HTERT RPE-1 (cell line): Measurements from ENCODE around the gene RBPMS2.

Source experiments
- in situ Hi-C: fragments of 300-500 bp; cut with MboI; formaldehyde crosslinking; loops from 4 replicates; pipeline ENCODE4 v1.14.3; 2020; ENCODE audit warnings: low sequenced_read_pairs

The RBPMS2 gene

DNA sequence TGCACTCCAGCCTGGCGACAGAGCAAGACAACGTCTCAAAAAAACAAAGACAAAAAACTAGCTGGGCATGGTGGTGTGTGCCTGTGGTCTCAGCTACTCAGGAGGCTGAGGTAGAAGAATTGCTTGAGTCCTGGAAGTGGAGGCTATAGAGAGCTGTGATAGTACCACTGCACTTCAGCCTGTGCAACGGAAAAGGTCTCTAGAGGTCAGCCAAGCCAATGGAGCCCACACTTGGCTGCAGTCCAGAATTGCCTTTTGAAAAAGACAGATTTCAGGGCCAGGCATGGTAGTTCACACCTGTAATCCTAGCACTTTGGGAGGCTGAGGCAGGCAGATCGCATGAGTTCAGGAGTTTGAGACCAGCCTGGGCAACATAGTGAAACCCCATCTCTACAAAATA is 8.4 kb upstream of the RBPMS2 start:
- in situ Hi-C loops, result no loop called here

DNA sequence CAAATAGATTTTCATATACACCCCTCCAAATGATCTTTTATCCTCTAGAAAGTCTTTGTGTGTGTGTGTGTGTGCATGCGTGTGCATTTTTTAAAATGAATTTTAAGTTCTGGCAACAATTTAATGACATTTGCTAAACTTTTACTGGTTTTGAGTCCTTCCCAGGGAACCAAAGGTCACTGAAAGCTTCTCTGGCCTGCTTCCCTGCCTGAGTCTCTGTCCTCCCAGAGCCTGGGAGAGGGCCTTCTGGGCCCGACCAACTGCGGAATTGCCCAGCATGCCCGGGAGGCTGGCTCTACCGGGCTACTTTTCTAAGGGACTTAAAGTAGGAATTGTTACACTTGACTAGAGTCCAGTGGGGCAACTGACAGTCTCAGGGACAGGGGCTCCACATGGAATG is 7.4 kb upstream of the RBPMS2 start:
- in situ Hi-C loops, result no loop called here

DNA sequence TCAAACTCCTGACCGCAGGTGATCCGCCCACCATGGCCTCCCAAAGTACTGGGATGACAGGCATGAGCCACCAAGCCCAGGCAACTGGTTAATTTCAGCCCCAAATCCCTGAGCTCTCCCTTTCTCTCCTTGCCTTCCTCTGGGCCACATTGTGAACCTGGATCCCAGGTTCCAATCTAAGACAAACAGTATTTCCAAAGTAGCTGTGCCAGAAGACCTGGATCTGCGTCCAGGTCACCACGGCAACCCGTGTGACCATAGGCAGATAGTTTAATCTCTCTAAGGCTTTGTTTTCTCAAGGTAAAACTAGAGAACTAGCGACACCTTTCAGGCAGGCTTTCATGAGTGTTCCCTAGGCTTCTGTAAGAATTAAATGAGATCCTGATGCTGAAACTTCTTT is 5.9 kb upstream of the RBPMS2 start:
- in situ Hi-C loops, result no loop called here

DNA sequence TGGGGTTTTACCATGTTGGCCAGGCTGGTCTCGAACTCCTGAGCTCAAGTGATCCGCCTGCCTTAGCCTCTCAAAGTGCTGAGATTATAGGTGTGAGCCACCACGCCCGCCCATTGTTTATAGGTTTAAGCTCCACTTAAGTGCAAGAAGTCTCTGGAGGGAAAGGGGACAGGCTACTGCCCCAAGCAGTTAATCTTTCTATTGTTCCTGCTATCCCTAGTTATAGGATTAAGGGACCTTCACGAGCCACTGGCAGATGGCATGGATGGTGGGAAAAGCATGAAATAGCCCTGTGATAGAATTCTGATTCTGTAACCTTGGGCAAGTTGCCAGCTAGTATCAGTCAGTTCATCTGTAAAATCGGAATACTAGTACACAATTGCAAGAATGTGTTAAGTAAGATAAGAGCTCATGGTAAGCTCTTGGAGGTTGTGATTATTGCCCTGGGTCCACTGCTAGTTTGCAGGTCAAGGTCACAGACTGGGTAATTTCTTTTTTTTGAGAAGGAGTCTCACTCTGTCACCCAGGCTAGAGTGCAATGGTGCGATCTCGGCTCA is 5.3 kb upstream of the RBPMS2 start:
- in situ Hi-C loops, result no loop called here

DNA sequence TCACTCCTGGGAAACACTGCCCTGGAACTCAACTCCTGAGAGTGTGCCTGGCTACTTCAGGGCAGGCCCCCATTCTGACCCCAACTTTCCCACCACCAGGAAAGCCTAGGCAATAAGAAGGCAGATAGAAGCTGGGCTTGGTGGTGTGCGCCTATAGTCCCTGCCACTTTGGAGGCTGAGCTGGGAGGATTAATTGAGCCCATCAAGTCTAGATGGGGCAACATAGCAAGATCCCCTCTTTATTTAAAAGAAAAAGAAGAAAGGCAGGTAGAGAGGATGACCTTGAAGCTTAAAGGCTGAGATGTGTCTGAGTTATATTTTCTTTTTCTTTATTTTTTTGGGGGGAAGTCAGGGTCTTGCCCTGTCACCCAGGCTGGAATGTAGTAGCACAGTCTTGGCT is 4.2 kb upstream of the RBPMS2 start:
- in situ Hi-C loops, result no loop called here

DNA sequence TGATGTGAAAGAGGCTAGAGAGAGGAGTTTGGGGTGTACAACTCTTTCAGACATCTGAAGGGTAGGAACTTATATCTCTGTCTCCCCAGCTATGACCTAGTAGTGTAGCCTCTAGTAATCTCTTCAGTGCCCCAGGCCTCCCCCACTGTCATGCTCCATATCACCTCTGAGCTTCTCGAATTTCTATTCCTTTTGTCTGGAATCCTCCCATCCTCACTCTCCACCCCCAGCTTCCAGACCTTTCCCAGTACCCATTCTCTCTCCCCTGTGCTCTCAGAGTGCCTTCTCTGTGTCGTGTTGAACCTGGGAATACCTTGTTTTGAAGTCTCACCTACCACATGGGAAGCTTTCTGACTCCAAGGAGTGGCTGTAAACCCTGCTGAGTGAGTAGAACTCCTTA is 3.6 kb upstream of the RBPMS2 start:
- in situ Hi-C loops, result no loop called here

DNA sequence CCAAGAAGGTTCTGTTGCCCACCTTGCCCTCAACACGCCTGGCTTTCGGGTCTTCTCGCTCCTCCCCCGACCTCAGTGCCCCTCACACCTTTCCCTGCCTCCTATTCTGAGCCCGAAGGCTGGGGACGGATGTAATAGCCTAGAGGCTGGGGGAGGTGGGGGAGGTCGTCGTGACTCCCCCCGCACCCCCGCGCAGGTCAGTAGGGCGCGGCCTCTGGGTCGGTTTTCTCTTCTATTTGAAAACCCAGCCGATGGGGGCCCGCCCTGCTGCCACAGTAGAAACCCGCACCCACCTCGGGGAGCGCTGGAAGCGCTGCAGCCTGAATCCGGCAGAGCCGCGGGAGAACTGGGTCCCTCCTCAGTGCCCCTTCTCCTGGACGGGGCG is 1.0 kb upstream of the RBPMS2 start:
- in situ Hi-C loops, result no loop called here

DNA sequence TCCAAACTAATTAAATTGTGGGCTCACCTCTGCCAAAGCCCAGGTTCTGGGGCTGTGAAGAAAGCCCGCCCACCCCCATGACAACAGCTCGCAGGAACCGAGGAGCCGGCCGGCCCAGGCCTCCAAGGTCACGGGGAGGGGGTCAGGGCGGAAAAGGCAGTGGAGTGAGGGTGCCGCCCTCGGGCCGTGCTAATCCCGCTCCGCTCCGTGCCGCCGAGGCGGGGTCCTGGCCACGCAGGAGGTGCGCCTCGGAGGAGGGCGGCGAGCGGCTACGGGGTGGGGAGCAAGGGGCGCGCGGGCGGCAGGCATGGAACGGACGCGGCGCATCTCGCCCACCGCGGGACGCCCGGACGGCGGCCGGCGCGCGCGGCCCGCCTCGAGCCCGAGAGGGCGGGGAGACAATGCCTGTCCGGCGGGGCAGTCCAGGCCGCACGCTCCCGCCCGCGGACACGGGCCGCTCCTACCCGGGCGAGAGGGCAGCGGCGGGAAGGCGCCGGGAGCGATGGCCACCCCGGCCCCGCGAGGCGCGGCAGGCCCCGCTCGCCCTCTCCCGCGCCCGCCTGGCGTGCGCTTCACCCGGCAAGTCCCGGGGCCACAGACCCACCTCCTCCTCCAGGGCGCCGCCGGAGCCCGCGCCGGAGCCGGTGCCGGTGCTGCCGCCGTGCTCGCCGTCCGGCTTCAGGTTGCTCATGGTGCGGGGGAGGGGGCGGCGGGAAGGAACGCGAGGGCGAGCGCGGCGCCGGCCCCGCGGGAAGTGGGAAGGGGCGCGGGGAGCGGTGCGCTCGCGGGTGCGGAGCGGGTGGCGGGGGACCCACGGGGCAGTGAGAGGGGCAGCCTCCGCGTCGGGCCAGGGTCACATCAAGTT is 528 bp downstream of the RBPMS2 start:
- in situ Hi-C loops, result no loop called here

DNA sequence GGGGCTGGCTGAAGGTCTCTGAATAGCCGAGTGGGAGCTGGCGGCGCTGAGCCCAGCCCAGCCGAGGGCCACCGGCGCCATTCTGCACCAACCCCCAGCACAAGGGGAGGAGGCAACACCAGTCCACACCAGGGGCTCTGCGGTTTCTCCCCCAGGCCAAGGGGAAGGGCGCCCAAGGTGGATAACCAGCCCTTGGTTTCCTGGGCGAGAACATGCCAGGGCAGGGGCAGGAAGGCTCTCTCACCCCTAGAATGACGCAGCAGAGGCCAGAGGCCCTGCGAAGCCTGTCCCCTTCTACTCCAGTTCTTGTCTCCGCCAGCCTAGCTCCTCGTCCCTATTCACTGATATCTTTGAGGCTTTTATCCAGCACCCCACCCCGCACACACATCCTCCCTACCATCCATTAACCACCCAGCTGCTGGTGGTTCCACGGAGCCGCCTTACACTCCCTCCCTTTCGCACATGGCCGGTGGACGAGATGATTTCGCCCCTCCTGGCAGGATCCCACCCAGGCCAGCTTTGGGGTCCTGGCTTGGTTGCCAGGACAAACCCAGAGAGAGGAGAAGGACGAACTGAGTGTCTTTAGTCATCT is 1.3 kb downstream of the RBPMS2 start:
- in situ Hi-C loops, result no loop called here

DNA sequence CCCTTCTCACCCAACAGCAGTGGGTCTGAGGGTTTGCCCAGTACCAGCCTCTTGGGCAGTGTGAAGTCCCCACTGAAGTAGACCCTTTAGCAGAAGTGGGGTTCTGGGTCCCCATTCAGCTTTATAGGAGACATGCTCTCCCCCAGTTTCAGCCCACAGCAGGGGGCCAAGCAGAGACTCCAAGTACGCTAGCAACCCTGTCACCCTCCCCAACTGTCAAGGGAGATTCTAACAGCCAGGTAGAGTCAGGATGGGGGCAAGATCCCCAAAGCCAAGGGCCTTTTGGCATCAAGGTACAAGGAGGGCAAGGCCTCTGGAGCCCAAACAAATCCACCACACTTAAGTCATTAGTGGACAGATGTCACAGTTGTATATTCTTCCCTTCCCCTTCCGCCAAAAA is 1.8 kb downstream of the RBPMS2 start:
- in situ Hi-C loops, result no loop called here

DNA sequence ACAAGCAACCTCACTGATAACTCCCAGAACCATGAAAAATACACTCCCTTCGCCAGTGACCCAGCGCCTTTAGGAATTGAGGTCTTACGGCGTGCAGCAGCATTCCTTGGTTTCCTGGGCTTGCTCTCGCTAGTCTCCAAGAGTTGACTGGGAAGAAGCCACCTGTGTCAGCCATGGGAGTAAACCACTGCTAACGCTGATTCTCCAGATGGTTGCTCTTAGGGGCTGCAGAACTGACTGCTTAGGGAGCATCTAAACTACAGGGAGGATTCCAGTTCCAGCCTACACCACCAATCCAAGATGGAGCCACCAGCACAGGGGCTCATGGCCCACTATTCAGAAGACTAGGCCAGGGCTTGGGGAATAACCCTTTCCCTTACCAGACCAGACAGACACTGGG is 2.4 kb downstream of the RBPMS2 start:
- in situ Hi-C loops, result no loop called here

DNA sequence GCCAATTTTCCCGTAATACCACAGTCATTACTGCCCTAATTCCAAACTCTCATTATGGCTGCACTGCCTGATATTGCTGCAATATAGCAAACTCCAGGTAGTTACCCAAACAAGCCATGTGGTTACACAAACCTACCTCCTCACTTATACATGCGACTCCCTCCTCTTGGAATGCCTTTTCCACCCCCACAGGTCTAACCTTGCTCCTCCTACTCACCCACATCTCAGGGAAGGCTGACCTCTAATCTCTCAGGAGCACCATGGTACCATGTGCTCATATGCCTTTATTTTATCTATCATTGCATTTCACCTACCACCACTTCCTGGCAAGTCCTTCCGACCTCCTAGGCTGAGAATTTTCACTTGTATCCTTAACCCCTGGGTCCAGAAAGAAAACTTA is 2.9 kb downstream of the RBPMS2 start:
- in situ Hi-C loops, result no loop called here

DNA sequence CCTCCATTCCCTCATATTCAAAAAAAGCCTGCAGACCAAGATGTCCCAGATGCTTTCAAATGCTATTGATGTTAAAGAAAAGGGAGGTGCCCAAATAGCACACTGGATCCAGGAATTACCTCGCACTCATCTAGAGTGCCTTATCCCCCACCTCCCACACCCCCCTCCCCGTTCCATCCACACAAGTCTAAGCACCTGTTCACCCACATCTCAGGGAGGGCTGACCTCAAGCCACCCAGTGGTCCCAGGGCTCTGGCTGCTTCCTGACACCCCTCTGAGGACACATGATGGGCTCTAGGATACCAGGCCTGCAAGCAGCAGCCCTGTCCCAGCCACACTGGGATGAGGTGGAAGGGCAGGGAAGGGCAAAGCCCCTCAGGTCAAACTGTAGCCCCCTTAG is 4.8 kb downstream of the RBPMS2 start:
- in situ Hi-C loops, result no loop called here

DNA sequence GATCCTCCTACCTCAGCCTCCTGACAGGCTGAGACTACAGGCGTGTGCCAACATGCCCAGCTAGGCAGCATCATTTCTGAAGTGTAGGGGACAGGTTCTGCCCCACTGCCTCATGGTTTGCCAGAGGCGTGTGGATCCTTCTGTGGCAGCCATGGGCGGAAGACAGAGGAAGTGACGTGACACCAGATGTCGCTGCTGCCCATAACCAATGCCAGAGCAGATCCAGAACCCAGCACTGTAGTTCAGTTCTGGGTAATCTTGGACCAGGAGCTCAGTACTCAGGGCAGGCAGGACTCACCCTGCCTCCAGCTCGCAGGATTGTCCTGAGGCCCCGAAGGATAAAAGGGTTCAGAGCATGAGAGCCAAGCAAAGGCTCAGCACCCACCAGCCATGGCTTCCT is 8.2 kb downstream of the RBPMS2 start:
- in situ Hi-C loops, result no loop called here

DNA sequence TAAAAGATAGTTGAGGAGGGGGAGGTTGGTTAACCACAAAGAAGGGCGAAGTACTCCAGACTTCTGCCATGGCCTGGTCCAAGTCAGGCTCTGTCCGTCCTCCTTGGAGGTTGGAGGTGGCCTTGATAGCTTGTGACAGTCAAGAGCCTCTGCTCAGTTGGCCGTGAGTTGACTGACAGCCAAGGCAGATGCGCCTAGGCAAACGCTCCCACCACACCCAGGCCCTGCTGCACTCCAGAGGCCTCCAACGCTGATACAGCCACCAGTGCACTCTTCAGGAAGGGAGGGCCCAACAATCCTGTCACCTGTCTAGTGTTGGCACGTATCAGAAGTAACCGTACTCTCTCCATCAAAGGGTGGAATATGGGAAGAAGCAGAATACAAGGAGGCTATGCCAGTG is 9.3 kb downstream of the RBPMS2 start:
- in situ Hi-C loops, result no loop called here

DNA sequence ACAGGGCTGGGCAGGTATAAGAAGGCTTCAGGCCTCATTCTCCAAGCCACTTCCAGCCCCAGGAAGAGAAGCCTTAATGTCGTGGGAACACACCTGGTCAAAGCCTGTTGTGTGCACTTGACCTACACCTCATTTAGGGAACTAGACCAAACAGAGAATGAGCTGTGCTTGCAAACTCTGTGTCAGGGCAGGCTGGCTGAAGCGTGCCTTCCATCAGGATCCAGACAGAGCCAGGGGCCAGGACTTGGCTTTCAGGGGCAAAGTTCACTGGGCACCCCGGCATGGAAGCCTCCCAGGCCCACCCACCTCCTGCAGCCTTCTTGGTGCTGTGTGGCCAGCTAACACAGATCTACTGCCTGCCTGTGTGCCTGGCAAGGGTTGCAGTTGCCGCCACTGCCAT is 11.5 kb downstream of the RBPMS2 start:
- in situ Hi-C loops, result no loop called here

DNA sequence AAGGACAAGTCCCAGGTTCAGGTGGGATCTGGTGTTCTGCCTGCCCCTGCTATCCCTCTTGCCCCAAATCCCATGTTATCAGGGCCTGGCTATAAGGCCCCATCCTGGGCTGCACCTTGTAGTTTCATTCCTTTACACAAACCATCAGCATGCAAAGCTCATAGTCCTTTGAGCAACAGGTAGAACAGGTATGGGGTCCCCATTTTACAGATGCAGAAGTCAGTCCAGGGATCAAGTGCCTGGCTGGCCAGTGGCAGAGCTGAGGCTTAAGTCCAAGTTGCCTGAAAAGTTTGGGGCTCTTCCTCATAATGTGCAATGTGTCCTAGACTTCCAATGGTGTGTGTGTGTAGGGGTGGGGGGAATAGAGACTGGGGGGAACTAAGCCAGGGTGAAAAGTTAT is 11.9 kb downstream of the RBPMS2 start:
- in situ Hi-C loops, result no loop called here

DNA sequence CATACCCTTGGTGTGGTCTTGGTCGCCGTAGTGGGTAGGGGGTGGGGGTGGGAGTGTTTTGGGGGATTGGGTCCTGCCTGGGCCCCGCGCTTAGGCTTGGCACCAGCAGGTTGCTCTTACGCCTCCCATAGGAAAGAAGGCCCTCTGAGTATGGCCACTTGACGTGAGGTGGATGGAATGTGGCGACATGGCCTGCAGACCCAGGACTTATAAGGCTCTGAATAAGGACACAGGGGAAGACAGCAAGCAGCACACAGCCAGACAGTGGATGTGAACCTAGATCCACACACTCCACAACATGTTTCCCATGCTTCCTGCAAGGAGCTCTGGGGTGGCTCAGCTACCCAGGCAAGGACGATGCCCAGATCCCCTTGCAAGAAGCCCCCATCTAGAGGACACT is 12.4 kb downstream of the RBPMS2 start:
- in situ Hi-C loops, result no loop called here

DNA sequence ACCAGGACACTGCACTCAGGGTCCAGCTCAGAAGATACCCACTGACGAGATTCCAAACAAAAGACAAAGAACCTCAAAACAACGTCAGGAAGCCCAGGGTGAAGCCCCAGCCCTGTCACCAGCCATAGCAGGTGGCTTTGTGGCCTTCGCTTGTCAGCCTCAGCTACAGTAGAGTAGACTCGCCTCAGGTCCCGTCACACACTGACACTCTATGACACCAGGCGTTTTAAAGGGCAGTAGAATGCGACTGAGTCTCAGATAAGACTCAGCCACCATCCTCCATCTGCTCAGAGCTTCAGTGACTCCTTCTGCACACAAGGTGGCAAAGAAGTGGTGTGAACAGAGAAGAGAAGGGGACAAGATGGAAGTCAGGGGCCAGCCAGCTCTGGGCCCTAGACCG is 12.8 kb downstream of the RBPMS2 start:
- in situ Hi-C loops, result no loop called here

DNA sequence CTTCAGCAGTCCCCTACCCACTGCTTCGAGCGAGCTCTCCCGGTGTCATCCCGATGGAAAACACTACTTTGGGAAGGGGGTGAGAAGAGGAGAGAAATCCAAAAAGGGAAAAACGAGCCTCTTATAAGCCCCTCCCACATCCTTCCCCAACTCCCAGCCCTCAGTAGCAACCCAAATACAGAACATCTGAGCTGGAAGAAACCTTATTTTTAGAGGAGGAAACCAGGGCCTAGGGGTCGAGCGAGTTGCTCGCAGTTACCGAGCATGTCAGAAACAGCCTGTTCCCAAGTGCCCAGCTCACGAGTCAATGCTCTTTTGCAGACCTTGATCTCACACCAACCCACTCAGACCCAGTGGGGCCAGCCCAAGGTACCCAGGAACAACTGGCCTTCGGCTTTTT is 14.2 kb downstream of the RBPMS2 start:
- in situ Hi-C loops, result no loop called here

DNA sequence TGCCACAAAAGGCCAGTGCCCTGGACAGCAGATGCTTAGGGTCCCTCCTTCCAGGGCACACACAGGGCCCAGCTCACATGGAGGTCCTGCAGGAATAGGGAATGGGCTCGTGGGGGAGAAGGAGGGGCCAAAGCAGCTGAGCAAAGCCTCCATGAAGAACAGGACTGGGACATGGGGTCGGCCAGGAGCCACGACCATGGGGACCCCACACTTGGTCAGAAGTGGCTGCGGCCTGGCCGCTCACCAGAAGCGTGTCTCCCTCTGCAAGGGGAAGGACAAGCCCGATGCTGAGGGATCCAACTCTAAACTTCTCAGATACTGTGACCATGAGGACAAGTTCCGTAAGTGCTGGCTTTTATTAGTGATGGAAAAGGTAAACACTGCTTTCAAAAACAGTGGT is 15.3 kb downstream of the RBPMS2 start:
- in situ Hi-C loops, result no loop called here

DNA sequence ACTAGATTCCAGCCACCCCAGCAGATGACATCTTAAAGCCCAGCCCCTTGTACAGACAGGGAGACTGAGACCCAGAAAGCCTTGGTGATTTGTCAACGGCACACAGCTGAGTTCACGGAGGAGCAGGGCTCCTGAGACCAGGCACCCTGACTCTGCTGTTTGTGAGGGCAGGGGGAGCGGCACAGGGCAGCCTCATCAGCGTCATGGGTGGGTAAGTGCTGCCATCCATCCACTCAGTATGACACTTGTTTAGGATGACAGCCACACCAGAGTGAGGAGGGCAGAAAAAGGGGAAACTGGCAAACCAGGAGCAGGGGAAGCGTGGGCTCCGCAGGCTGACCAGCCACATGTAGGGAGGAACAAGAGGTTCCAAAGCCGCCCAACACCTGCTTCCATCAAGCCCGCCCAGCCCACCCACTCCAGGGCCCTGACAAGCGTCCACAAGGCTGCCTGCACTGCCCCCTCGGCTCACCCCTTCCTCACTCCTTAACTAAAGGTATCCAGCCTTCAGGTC is 19.9 kb downstream of the RBPMS2 start:
- in situ Hi-C loops, result no loop called here
